NB4 (cell line): ENCODE measurements around the gene KLRF2.

Experiments used
- DNase-seq: peaks from one replicate; pipeline ENCODE4 v3.0.0; 2010; ENCODE audit warnings: low read depth
- H3K4me3 ChIP-seq: one replicate; pipeline ENCODE4 v1.5.1; 2011; ENCODE audit warnings: mild to moderate bottlenecking, low read depth, low read length, moderate library complexity
- MYC ChIP-seq: IDR thresholded peaks from 2 replicates; pipeline ENCODE4 v1.6.1; 2011; ENCODE audit warnings: low read depth, low read length
- POLR2A ChIP-seq: IDR thresholded peaks from 2 replicates; pipeline ENCODE4 v1.6.1; 2011; ENCODE audit warnings: mild to moderate bottlenecking; ENCODE audit not compliant: insufficient read length; ENCODE audit errors: extremely low read depth
- TF ChIP-seq, protein P1 (sequence below): IDR thresholded peaks from one replicate; pipeline ENCODE4 v1.5.1; 2012; ENCODE audit warnings: low read depth, low read length
- TF ChIP-seq, protein P2 (sequence below): IDR thresholded peaks from 2 replicates; pipeline ENCODE4 v1.6.1; 2011; ENCODE audit warnings: low read depth, low read length

Gene KLRF2

DNA sequence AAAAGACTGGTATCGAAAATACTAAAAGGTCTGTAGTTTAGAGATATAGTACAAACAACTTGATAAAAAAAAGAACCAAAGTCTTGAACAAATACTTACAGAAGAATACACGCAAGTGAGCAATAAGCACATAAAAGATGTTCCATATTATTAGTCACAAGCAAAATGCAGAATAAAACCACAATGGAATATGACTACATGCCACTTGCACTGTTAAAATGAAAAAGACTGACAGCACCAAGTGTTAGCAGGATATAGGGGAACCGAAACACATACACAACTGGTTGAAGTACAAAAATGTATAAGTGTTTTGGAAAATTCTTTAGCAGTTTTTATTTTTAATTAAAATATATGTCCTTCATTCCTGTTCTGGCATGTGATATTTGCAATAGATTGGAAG is 47.3 kb downstream of the KLRF2 start:
- DNase-seq: no peak
- H3K4me3 ChIP-seq: no peak overlapping the region
- TF ChIP-seq, protein P1, sequence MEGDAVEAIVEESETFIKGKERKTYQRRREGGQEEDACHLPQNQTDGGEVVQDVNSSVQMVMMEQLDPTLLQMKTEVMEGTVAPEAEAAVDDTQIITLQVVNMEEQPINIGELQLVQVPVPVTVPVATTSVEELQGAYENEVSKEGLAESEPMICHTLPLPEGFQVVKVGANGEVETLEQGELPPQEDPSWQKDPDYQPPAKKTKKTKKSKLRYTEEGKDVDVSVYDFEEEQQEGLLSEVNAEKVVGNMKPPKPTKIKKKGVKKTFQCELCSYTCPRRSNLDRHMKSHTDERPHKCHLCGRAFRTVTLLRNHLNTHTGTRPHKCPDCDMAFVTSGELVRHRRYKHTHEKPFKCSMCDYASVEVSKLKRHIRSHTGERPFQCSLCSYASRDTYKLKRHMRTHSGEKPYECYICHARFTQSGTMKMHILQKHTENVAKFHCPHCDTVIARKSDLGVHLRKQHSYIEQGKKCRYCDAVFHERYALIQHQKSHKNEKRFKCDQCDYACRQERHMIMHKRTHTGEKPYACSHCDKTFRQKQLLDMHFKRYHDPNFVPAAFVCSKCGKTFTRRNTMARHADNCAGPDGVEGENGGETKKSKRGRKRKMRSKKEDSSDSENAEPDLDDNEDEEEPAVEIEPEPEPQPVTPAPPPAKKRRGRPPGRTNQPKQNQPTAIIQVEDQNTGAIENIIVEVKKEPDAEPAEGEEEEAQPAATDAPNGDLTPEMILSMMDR: no peak
- TF ChIP-seq POLR2A: no peak
- no peak for TF ChIP-seq MYC
- TF ChIP-seq, protein P2, sequence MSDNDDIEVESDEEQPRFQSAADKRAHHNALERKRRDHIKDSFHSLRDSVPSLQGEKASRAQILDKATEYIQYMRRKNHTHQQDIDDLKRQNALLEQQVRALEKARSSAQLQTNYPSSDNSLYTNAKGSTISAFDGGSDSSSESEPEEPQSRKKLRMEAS: no peak

DNA sequence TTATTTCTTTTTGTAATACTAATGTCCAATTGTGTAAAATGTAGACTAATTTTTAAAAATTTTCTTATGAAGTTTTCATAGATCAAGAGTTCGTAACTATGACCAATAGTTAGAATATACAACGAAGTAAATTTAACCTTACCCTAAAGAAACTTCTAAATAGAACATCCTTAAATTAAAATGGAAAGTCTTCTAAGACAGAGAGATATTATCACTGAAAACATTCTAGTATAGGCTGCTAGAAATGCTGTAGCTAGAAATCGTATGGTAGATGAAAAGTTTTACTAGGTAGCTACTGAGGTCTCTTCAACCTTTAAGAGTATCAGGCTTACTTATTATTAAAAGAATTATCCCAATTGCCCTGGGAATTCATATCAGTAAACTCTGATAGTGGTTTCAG is 50.0 kb downstream of the KLRF2 start:
- TF ChIP-seq MYC (no peak), POLR2A (no peak)
- TF ChIP-seq, protein P2: no peak
- TF ChIP-seq, protein P1: no peak
- no peak for DNase-seq
- H3K4me3 ChIP-seq: no peak overlapping the region

DNA sequence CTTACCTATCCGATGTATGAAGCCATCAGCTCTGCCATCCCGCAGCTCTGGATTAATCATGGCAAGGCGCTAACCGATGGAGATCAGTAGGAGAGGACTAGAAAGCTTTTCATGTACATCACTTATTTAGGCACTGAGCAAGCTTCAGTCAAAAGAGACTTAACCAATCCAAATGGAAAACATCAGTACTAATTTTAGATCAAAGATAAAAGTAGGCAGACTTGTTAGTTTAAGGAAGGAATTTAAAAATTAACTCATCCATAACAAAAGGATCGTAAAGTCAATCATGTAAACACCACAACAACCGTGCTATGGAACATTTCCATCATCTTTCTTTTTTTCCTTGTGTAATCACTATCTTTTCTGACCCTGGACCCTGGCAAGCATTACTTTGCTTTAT is 51.0 kb downstream of the KLRF2 start, which contains the start of gene CLEC2A:
Gene CLEC2A (minus strand): TSS at position 101 of the 400 bp plus-strand sequence. CDS start 41 bp downstream, at position 60.
- TF ChIP-seq POLR2A (no peak), MYC (no peak)
- TF ChIP-seq, protein P1: no peak
- TF ChIP-seq, protein P2: no peak
- no peak within 1 kb of the TSS for H3K4me3 ChIP-seq
- no peak for DNase-seq

DNA sequence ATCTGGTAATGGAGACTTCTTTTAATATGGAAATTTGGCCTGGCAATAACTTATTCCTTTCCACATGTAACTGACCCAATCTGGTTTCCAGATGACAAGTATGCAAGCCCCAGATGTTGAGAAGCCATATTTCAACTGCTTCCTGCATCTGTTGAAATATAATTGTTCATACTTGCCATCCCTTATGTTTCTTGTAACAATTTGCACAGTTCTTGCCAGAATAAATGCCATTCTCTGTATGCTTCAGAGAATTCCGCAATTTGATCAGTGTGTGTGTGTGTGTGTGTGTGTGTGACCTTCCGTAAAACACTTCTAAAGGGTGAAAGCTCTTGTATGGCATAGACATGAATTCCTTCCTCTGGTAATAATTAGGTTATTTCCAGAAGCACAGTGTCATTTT is 52.7 kb downstream of the KLRF2 start:
- TF ChIP-seq, protein P1: no peak
- TF ChIP-seq, protein P2: no peak
- TF ChIP-seq MYC (no peak), POLR2A (no peak)
- DNase-seq: no peak
- no peak overlapping the region for H3K4me3 ChIP-seq

DNA sequence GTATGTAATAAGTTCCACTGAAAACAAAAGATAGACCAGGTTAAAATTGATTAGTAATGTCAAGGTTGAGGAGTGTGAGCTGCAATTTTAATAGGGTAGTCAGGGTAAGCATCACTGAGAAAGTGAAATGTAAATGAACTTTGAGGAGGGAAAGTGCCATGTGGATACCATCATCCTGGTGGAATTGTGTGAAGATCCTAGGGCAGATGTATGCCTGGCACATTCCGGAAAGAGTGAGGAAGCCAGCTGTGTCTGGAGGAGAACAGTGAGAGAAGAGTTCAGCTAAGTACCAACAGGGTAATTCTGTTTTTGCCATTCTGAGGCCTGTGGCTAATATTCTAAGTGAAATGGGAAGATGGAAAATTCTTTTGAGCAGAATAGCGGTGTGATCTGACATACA is 53.7 kb downstream of the KLRF2 start:
- DNase-seq: no peak
- H3K4me3 ChIP-seq: no peak overlapping the region
- no peak for TF ChIP-seq MYC

DNA sequence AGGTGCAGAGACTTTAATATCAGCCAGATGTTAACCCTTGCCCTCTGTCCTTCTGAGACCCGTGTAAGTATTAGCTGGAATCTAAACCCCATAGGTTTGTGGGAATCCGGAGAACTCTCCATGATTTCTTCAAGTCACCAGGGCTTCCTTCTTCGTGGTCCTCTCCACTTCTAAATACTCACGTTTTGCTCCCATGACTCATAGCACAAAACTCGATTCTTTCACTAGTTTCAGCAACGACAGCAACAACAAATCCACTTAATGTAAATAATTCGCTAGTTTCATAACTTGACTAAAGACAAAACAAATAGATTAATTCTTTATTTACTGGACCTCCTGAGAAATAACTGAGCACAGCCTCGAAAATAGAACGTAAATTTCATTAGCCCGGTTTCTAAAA is 55.3 kb downstream of the KLRF2 start:
- TF ChIP-seq, protein P2: no peak
- no peak for TF ChIP-seq MYC
- no peak for TF ChIP-seq POLR2A
- TF ChIP-seq, protein P1: no peak
- no peak overlapping the region for H3K4me3 ChIP-seq
- DNase-seq: no peak

DNA sequence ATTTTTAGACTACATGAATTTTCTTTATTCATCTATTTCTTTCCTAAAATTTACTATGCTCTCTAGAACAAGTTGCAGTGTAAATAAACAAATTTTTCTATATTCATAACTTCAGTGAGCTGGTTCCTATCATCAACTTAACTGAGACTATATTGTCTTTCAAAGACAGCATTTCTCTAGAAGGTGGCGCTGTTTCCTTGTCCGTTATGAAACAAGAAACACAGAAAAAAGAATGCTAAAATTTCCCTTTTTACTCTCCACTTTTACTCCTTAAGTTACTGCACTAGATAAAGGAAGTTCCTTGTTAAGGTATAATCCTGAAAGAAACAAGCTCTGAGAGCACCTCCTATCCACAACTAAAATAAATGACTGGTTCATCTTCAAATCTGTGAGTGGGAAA is 59.1 kb downstream of the KLRF2 start:
- no peak overlapping the region for H3K4me3 ChIP-seq
- DNase-seq: peak; percentile 17
- no peak for TF ChIP-seq POLR2A
- TF ChIP-seq, protein P1: peak; percentile 20
